ENCODE measurements around the gene NECTIN2.
"Not testable (repeated sequence)": the region's sequence is repeated elsewhere in the genome, so short reads cannot be mapped to it uniquely, and the experiment has no call there.

Gene NECTIN2

DNA sequence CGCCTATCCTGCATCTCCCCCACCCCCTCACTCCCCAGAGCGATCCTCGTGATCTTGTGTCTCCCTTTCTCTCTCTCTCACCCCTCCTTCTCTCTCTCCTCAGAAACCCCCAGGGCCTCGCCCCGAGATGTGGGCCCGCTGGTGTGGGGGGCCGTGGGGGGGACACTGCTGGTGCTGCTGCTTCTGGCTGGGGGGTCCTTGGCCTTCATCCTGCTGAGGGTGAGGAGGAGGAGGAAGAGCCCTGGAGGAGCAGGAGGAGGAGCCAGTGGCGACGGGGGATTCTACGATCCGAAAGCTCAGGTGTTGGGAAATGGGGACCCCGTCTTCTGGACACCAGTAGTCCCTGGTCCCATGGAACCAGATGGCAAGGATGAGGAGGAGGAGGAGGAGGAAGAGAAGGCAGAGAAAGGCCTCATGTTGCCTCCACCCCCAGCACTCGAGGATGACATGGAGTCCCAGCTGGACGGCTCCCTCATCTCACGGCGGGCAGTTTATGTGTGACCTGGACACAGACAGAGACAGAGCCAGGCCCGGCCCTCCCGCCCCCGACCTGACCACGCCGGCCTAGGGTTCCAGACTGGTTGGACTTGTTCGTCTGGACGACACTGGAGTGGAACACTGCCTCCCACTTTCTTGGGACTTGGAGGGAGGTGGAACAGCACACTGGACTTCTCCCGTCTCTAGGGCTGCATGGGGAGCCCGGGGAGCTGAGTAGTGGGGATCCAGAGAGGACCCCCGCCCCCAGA lies 32.2 kb downstream of the NECTIN2 start:
- no peaks in the 10 kb centered on the region for H3K27me3 ChIP-seq (ENCODE audit: control insufficient read depth, insufficient read depth, low read length)
- peaks cover 49% of the 10 kb centered on the region for H3K36me3 ChIP-seq (ENCODE audit: insufficient read depth, low read length)
- H3K4me3 ChIP-seq (ENCODE audit: low read length), result no peak overlapping the region
- H3K4me1 ChIP-seq (ENCODE audit: control insufficient read depth, insufficient read depth, low read length), result peaks cover 12% of the 10 kb centered on the region
- no peaks in the 10 kb centered on the region for H3K9me3 ChIP-seq (replicated peaks; ENCODE audit: low read length)
- H3K9ac ChIP-seq (ENCODE audit: low read depth, low read length), result no peak overlapping the region
- H3K4me2 ChIP-seq (ENCODE audit: low read length), result no peak overlapping the region

DNA sequence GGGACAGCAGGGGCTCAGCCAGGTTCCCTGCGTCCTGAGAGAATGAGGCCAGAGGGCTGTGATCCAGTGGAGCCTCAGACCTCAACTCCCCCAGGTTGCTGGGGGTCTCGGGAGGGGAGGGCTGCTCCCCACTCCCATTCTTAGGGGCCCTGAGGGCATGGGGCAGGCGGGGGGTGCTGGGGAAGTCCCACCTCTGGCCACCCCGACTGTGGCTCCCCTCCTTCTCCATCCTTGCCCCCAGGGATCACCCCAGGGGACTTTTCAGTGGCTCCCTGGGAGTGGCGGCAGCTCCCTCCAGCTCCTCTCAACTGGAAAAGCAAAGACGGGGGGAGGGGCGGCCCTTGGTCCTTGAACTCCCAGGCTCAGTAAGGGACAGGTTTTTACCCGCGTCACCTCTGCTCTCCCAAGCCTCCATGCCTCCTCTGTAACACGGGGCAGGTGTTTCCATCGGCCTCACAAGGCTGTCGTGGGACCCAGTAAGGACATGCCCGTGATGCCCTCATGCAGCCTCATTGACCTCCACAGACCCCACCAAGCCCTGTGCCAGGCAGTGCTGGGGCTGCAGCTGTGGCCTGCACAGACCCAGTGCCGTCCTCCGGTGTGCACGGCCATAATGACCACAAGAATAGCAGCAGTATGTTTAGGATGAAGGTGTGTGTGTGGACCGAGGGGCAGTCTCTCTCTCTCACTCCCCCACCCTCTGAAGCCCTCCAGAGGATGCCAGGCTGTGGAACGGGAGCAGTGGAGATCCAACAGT lies 33.4 kb downstream of the NECTIN2 start:
- no peak overlapping the region for H3K4me3 ChIP-seq (ENCODE audit: low read length)
- peaks cover 43% of the 10 kb centered on the region for H3K36me3 ChIP-seq (ENCODE audit: insufficient read depth, low read length)
- H3K4me2 ChIP-seq (ENCODE audit: low read length), result no peak overlapping the region
- H3K9me3 ChIP-seq (replicated peaks; ENCODE audit: low read length), result no peaks in the 10 kb centered on the region
- H3K4me1 ChIP-seq (ENCODE audit: control insufficient read depth, insufficient read depth, low read length), result peaks cover 12% of the 10 kb centered on the region
- H3K27me3 ChIP-seq (ENCODE audit: control insufficient read depth, insufficient read depth, low read length), result no peaks in the 10 kb centered on the region
- no peak overlapping the region for H3K9ac ChIP-seq (ENCODE audit: low read depth, low read length)

DNA sequence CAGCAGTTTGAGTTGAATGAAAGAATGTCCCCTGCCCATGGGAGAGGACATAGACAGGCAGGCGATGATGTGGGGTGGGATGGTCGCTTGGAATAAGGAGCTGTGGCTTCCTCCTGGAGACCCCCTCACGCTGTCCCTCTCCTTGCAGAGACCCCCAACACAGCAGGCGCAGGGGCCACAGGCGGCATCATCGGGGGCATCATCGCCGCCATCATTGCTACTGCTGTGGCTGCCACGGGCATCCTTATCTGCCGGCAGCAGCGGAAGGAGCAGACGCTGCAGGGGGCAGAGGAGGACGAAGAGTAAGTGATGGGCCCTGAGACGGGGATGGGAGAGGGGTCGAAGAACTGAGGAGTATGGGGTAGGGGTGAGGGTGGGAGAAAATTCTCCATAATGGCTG lies 36.0 kb downstream of the NECTIN2 start:
- Histone ChIP-seq H3K4me1 (ENCODE audit: control insufficient read depth, insufficient read depth, low read length) (no peaks in the 10 kb centered on the region), H3K27me3 (ENCODE audit: control insufficient read depth, insufficient read depth, low read length) (no peaks in the 10 kb centered on the region), H3K4me2 (ENCODE audit: low read length) (no peak overlapping the region), H3K4me3 (ENCODE audit: low read length) (no peak overlapping the region), H3K36me3 (ENCODE audit: insufficient read depth, low read length) (peaks cover 33% of the 10 kb centered on the region), H3K9ac (ENCODE audit: low read depth, low read length) (no peak overlapping the region), H3K9me3 (replicated peaks; ENCODE audit: low read length) (no peaks in the 10 kb centered on the region)

- not testable (repeated sequence) for H3K9me3 ChIP-seq (replicated peaks; ENCODE audit: low read length); H3K9ac ChIP-seq (ENCODE audit: low read depth, low read length); H3K4me3 ChIP-seq (ENCODE audit: low read length); H3K4me1 ChIP-seq (ENCODE audit: control insufficient read depth, insufficient read depth, low read length); H3K27me3 ChIP-seq (ENCODE audit: control insufficient read depth, insufficient read depth, low read length); H3K4me2 ChIP-seq (ENCODE audit: low read length)
- H3K36me3 ChIP-seq (ENCODE audit: insufficient read depth, low read length), result peaks cover 28% of the 10 kb centered on the region
Observed at GRCh38 chr19:44882619-44883397, 36.7 kb downstream of the NECTIN2 start.

DNA sequence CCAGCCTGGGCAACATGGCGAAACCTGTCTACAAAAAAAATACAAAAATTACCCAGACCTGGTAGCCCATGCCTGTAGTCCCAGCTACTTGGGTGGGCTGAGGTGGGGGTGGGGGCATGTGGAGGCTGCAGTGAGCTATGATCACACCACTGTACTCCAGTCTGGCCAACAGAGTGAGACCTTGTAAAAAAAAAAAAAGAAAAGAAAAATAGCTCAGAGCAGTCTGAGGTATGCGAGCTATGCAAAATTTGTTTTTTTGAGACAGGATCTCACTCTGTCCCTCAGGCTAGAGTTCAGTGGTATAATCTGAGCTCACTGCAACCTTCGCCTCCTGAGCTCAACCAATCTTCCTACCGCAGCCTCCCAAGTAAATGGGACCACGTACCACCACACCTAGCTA lies 37.8 kb downstream of the NECTIN2 start:
- Histone ChIP-seq H3K4me3 (ENCODE audit: low read length) (no peak overlapping the region), H3K9ac (ENCODE audit: low read depth, low read length) (no peak overlapping the region), H3K9me3 (replicated peaks; ENCODE audit: low read length) (no peaks in the 10 kb centered on the region), H3K27me3 (ENCODE audit: control insufficient read depth, insufficient read depth, low read length) (no peaks in the 10 kb centered on the region), H3K4me2 (ENCODE audit: low read length) (no peak overlapping the region), H3K36me3 (ENCODE audit: insufficient read depth, low read length) (peaks cover 28% of the 10 kb centered on the region), H3K4me1 (ENCODE audit: control insufficient read depth, insufficient read depth, low read length) (no peaks in the 10 kb centered on the region)

DNA sequence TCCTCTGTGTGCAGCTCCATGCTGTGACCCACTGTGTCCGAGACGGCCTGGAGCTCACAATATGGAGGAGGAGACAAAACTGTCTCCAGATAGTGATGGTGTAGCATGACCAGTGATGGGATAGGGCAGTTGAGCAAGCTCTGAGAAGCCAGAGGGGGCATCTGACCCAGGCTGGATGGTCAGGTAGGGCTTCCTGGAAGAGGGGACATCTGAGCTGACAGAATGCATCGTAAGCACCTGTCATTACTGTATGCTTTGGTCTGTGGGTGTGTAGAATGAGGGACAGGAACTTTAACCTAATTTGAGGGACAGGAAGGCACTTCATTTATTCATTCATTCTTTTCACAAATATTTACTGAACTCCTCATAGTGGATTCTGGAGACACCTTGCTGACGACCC lies 38.5 kb downstream of the NECTIN2 start:
- peaks cover under 1% of the 10 kb centered on the region for H3K4me1 ChIP-seq (ENCODE audit: control insufficient read depth, insufficient read depth, low read length)
- H3K9ac ChIP-seq (ENCODE audit: low read depth, low read length), result no peak overlapping the region
- no peaks in the 10 kb centered on the region for H3K27me3 ChIP-seq (ENCODE audit: control insufficient read depth, insufficient read depth, low read length)
- H3K4me3 ChIP-seq (ENCODE audit: low read length), result no peak overlapping the region
- H3K4me2 ChIP-seq (ENCODE audit: low read length), result no peak overlapping the region
- H3K36me3 ChIP-seq (ENCODE audit: insufficient read depth, low read length), result peaks cover 29% of the 10 kb centered on the region
- no peaks in the 10 kb centered on the region for H3K9me3 ChIP-seq (replicated peaks; ENCODE audit: low read length)

DNA sequence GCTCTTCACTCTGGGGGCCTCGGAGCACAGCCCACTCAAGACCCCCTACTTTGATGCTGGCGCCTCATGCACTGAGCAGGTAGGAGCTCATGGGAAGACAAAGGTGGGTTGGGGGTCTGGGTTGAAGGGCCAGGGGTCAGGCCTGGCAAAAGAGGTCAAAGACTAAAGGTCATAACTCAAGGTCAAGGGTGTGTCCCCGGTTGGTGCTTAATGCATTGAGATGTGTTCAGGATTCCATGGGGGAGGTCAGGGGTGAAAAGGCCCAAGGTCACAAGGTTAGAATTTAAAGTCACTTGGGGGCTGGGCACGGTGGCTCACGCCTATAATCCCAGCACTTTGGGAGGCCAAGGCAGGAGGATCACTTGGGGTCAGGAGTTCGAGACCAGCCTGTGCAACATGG lies 40.0 kb downstream of the NECTIN2 start:
- Histone ChIP-seq H3K9me3 (replicated peaks; ENCODE audit: low read length) (no peaks in the 10 kb centered on the region), H3K4me3 (ENCODE audit: low read length) (no peak overlapping the region), H3K36me3 (ENCODE audit: insufficient read depth, low read length) (peaks cover 29% of the 10 kb centered on the region), H3K4me2 (ENCODE audit: low read length) (no peak overlapping the region), H3K9ac (ENCODE audit: low read depth, low read length) (no peak overlapping the region), H3K27me3 (ENCODE audit: control insufficient read depth, insufficient read depth, low read length) (no peaks in the 10 kb centered on the region), H3K4me1 (ENCODE audit: control insufficient read depth, insufficient read depth, low read length) (peaks cover 6% of the 10 kb centered on the region)

GRCh38 chr19:44887648-44888047 lies 41.6 kb downstream of the NECTIN2 start:
- Histone ChIP-seq H3K4me3 (ENCODE audit: low read length) (no peak overlapping the region), H3K36me3 (ENCODE audit: insufficient read depth, low read length) (peaks cover 29% of the 10 kb centered on the region), H3K9me3 (replicated peaks; ENCODE audit: low read length) (no peaks in the 10 kb centered on the region), H3K4me1 (ENCODE audit: control insufficient read depth, insufficient read depth, low read length) (peaks cover 13% of the 10 kb centered on the region), H3K27me3 (ENCODE audit: control insufficient read depth, insufficient read depth, low read length) (no peaks in the 10 kb centered on the region), H3K9ac (ENCODE audit: low read depth, low read length) (no peak overlapping the region), H3K4me2 (ENCODE audit: low read length) (no peak overlapping the region)

GRCh38 chr19:44888335-44888734 lies 42.2 kb downstream of the NECTIN2 start:
- H3K4me3 ChIP-seq (ENCODE audit: low read length); H3K9ac ChIP-seq (ENCODE audit: low read depth, low read length); H3K27me3 ChIP-seq (ENCODE audit: control insufficient read depth, insufficient read depth, low read length); H3K4me2 ChIP-seq (ENCODE audit: low read length); H3K9me3 ChIP-seq (replicated peaks; ENCODE audit: low read length): not testable (repeated sequence)
- Histone ChIP-seq H3K4me1 (ENCODE audit: control insufficient read depth, insufficient read depth, low read length) (peaks cover 15% of the 10 kb centered on the region), H3K36me3 (ENCODE audit: insufficient read depth, low read length) (peaks cover 36% of the 10 kb centered on the region)

DNA sequence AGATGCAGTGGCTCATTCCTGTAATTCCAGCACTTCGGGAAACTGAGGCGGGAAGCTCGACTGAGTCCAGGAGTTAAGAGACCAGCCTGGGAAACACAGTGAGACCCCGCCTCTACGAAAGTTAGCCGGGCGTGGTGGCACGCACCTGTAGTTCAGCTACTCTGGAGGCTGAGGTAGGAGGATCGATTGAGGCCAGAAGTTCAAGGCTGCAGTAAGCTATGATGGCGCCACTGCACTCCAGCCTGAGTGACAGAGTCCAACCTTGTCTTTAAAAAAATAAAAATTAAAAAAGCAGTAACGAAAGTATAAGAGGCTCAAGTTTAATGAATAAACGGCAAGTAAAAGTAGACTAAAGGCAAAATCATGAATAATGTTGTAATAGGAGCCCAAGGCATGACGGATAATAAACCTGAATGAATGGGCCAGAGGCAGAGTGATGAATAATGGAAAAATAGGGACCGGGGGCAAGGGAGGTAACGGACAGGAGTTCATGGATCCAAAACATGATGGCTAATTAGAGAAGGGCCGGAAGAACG lies 43.8 kb downstream of the NECTIN2 start:
- Histone ChIP-seq H3K4me3 (ENCODE audit: low read length) (peak overlapping the region; percentile 63), H3K9ac (ENCODE audit: low read depth, low read length) (peak overlapping the region; percentile 74), H3K36me3 (ENCODE audit: insufficient read depth, low read length) (peaks cover 46% of the 10 kb centered on the region), H3K4me2 (ENCODE audit: low read length) (peak overlapping the region; percentile 79), H3K4me1 (ENCODE audit: control insufficient read depth, insufficient read depth, low read length) (peaks cover 18% of the 10 kb centered on the region), H3K27me3 (ENCODE audit: control insufficient read depth, insufficient read depth, low read length) (no peaks in the 10 kb centered on the region), H3K9me3 (replicated peaks; ENCODE audit: low read length) (no peaks in the 10 kb centered on the region)

- Histone ChIP-seq H3K4me2 (ENCODE audit: low read length) (peak overlapping the region; percentile 79), H3K27me3 (ENCODE audit: control insufficient read depth, insufficient read depth, low read length) (no peaks in the 10 kb centered on the region), H3K4me3 (ENCODE audit: low read length) (peak overlapping the region; percentile 63), H3K9ac (ENCODE audit: low read depth, low read length) (peak overlapping the region; percentile 74), H3K9me3 (replicated peaks; ENCODE audit: low read length) (no peaks in the 10 kb centered on the region), H3K36me3 (ENCODE audit: insufficient read depth, low read length) (peaks cover 50% of the 10 kb centered on the region), H3K4me1 (ENCODE audit: control insufficient read depth, insufficient read depth, low read length) (peaks cover 18% of the 10 kb centered on the region)
Observed at GRCh38 chr19:44890366-44891015, 44.4 kb downstream of the NECTIN2 start.
